OCI-LY1 (cell line): ENCODE measurements around the gene ACE2.

Experiments
- H2AFZ ChIP-seq: fragments of 200-600 bp; sonication (generic), shearing (Covaris generic); 2 replicates; pipeline ENCODE4 v1.6.0; 2014; ENCODE audit warnings: antibody characterized with exemption, mild to moderate bottlenecking, low read length
- H3F3A ChIP-seq: fragments of 200-600 bp; sonication (generic), shearing (Covaris generic); 2 replicates; pipeline ENCODE4 v1.6.0; 2014; ENCODE audit warnings: mild to moderate bottlenecking, antibody characterized with exemption, low read length, moderate library complexity; ENCODE audit not compliant: insufficient read depth
- H3K27ac ChIP-seq: fragments of 200-600 bp; sonication (generic); 2 replicates; pipeline ENCODE4 v1.5.1; 2014; ENCODE audit warnings: low read length, mixed run types, mild to moderate bottlenecking, low read depth; ENCODE audit not compliant: poor library complexity, severe bottlenecking
- H3K27me3 ChIP-seq: fragments of 200-600 bp; sonication (generic); 2 replicates; pipeline ENCODE4 v1.6.0; 2014; ENCODE audit warnings: antibody characterized with exemption, mild to moderate bottlenecking, low read length, moderate library complexity; ENCODE audit not compliant: insufficient read depth
- H3K36me3 ChIP-seq: fragments of 200-600 bp; sonication (generic); 2 replicates; pipeline ENCODE4 v1.6.1; 2014; ENCODE audit warnings: mild to moderate bottlenecking, antibody characterized with exemption, low read length, moderate library complexity, mixed read lengths; ENCODE audit not compliant: insufficient read depth
- H3K4me1 ChIP-seq: fragments of 200-600 bp; sonication (generic); 2 replicates; pipeline ENCODE4 v1.5.1; 2014; ENCODE audit warnings: mild to moderate bottlenecking, low read length, moderate library complexity; ENCODE audit not compliant: insufficient read depth, severe bottlenecking
- H3K4me2 ChIP-seq: fragments of 200-600 bp; sonication (generic), shearing (Covaris generic); 2 replicates; pipeline ENCODE4 v1.6.1; 2014; ENCODE audit warnings: low read length
- H3K4me3 ChIP-seq: fragments of 200-600 bp; sonication (generic); 2 replicates; pipeline ENCODE4 v1.5.1; 2014; ENCODE audit warnings: low read length, low read depth, mild to moderate bottlenecking, mixed read lengths; ENCODE audit not compliant: poor library complexity, severe bottlenecking
- H3K79me2 ChIP-seq: fragments of 200-600 bp; shearing (Covaris generic); 2 replicates; pipeline ENCODE4 v1.6.1; 2016; ENCODE audit warnings: mixed run types, low read length, mixed read lengths; ENCODE audit not compliant: insufficient read depth
- H3K9ac ChIP-seq: fragments of 200-600 bp; sonication (generic), shearing (Covaris generic); 2 replicates; pipeline ENCODE4 v1.6.1; 2014; ENCODE audit warnings: mild to moderate bottlenecking, low read length, mixed read lengths
- H3K9me2 ChIP-seq: fragments of 200-600 bp; sonication (generic), shearing (Covaris generic); 2 replicates; pipeline ENCODE4 v1.6.1; 2014; ENCODE audit warnings: low read depth, mild to moderate bottlenecking, low read length, mixed read lengths
- H3K9me3 ChIP-seq: fragments of 200-600 bp; shearing (Covaris generic); 2 replicates; pipeline ENCODE4 v1.6.1; 2014; ENCODE audit warnings: low read length, mixed read lengths
- H4K20me1 ChIP-seq: fragments of 200-600 bp; sonication (generic), shearing (Covaris generic); 2 replicates; pipeline ENCODE4 v1.6.0; 2016; ENCODE audit warnings: mild to moderate bottlenecking, low read length; ENCODE audit not compliant: insufficient read depth
- CTCF ChIP-seq: fragments of 200-600 bp; sonication (generic), shearing (Covaris generic); IDR thresholded peaks from 2 replicates; pipeline ENCODE4 v1.5.1; 2017; ENCODE audit warnings: mild to moderate bottlenecking, antibody characterized with exemption, low read length, moderate library complexity, mixed read lengths
- EZH2 ChIP-seq: fragments of 200-600 bp; sonication (generic), shearing (Covaris generic); IDR thresholded peaks from 2 replicates; pipeline ENCODE4 v1.8.0; 2017; ENCODE audit warnings: borderline replicate concordance, mixed run types, mild to moderate bottlenecking, antibody characterized with exemption, low read length, moderate library complexity, mixed read lengths

Gene ACE2

GRCh38 chrX:15616531-15616930 lies 15.8 kb upstream of the ACE2 start:
- H3K36me3 ChIP-seq, result no peaks in the 10 kb centered on the region
- H3F3A ChIP-seq, result no peaks in the 10 kb centered on the region
- H3K27ac ChIP-seq, result no peak overlapping the region
- no peak overlapping the region for H3K4me2 ChIP-seq
- no peak for TF ChIP-seq EZH2
- TF ChIP-seq CTCF, result no peak
- H3K79me2 ChIP-seq, result no peaks in the 10 kb centered on the region
- no peaks in the 10 kb centered on the region for H3K27me3 ChIP-seq
- H4K20me1 ChIP-seq, result no peaks in the 10 kb centered on the region
- no peak overlapping the region for H3K4me3 ChIP-seq
- no peaks in the 10 kb centered on the region for H3K9me2 ChIP-seq
- H2AFZ ChIP-seq, result no peak overlapping the region
- H3K9me3 ChIP-seq, result no peaks in the 10 kb centered on the region
- no peaks in the 10 kb centered on the region for H3K4me1 ChIP-seq
- no peak overlapping the region for H3K9ac ChIP-seq

- no peaks in the 10 kb centered on the region for H3K36me3 ChIP-seq
- no peak overlapping the region for H3K4me3 ChIP-seq
- no peak overlapping the region for H2AFZ ChIP-seq
- no peak overlapping the region for H3K27ac ChIP-seq
- no peaks in the 10 kb centered on the region for H3K9me2 ChIP-seq
- TF ChIP-seq EZH2, result no peak
- no peak for TF ChIP-seq CTCF
- no peaks in the 10 kb centered on the region for H3K4me1 ChIP-seq
- H3K9me3 ChIP-seq, result no peaks in the 10 kb centered on the region
- H3K9ac ChIP-seq, result no peak overlapping the region
- H3K27me3 ChIP-seq, result no peaks in the 10 kb centered on the region
- no peak overlapping the region for H3K4me2 ChIP-seq
- no peaks in the 10 kb centered on the region for H3F3A ChIP-seq
- H3K79me2 ChIP-seq, result no peaks in the 10 kb centered on the region
- H4K20me1 ChIP-seq, result no peaks in the 10 kb centered on the region
Observed at GRCh38 chrX:15607067-15607466, 6.3 kb upstream of the ACE2 start.

GRCh38 chrX:15606136-15606535 lies 5.4 kb upstream of the ACE2 start:
- no peak overlapping the region for H3K4me3 ChIP-seq
- no peak overlapping the region for H3K9ac ChIP-seq
- H3K4me2 ChIP-seq, result no peak overlapping the region
- H3K27ac ChIP-seq, result no peak overlapping the region
- H4K20me1 ChIP-seq, result no peaks in the 10 kb centered on the region
- no peaks in the 10 kb centered on the region for H3K9me2 ChIP-seq
- H3K9me3 ChIP-seq, result no peaks in the 10 kb centered on the region
- no peaks in the 10 kb centered on the region for H3F3A ChIP-seq
- no peak for TF ChIP-seq EZH2
- no peak for TF ChIP-seq CTCF
- H3K79me2 ChIP-seq, result no peaks in the 10 kb centered on the region
- H2AFZ ChIP-seq, result no peak overlapping the region
- H3K4me1 ChIP-seq, result no peaks in the 10 kb centered on the region
- H3K27me3 ChIP-seq, result no peaks in the 10 kb centered on the region
- no peaks in the 10 kb centered on the region for H3K36me3 ChIP-seq
